Effector CD8-positive, alpha-beta T cell (primary cell): Measurements from ENCODE around the gene ZNF57.
"Not testable (repeated sequence)": the region's sequence is repeated elsewhere in the genome, so short reads cannot be mapped to it uniquely, and the experiment has no call there.

Source experiments
- DNase-seq: peaks from one replicate; lab custom pipeline; 2025; lab: John Stamatoyannopoulos, UW

Gene ZNF57

DNA sequence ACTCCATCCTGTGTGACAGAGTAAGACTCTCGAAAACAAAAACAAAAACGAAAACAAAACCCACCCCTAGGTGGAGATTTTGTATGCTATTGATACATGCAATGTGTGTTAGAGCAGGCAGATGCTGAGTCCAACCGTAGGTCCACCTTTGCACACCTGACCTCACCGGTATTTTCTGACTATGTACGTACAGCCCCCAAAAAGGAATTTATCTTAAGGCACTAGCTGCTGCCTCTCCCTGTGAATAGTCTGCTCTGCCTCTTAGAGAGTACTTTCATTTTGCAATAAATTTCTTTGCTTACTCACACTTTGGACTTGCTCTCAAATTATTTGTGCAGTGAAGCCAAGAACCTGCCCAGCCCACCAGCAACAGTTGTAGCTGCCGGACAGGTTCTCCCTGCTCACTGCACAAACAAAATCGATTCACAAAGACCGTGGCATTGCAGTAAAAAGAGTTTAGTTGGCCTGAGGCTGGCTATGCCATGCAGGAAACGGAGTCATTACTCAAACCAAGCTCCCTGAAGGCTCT is 52.3 kb downstream of the ZNF57 start:
- no peak for DNase-seq

DNA sequence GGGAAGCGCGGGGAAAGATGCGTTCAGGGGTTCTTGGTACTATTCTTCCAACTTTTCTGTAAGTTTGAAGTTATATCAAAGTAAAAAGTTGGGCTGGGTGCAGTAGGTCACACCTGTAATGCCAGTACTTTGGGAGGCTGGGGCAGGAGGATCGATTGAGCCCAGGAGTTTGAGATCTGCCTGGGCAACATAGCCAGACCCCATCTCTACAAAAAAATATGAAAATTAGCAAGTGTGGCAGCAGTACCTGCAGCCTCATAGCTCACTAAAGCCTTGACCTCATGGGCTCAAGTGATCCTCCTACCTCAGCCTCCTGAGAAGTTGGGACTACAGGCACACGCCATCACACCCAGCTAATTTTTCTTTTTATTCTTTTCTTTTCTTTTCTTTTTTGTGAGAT is 56.4 kb downstream of the ZNF57 start:
- no peak for DNase-seq

DNA sequence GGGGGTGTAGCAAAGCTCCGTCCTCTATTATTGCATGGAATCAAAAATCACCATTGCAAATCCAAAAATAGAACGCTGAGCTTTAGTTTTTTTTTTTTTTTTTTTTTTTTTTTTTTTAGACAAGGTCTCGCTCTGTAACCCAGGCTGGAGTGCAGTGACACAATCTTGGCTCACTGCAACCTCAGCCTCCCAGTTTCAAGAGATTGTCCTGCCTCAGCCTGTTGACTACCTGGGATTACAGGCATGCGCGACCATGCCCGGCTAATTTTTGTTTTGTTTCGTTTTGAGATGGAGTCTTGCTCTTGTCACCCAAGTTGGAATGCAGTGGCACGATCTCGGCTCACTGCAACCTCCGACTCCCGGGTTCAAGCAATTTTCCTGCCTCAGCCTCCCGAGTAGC is 59.4 kb downstream of the ZNF57 start:
- no peak for DNase-seq

DNA sequence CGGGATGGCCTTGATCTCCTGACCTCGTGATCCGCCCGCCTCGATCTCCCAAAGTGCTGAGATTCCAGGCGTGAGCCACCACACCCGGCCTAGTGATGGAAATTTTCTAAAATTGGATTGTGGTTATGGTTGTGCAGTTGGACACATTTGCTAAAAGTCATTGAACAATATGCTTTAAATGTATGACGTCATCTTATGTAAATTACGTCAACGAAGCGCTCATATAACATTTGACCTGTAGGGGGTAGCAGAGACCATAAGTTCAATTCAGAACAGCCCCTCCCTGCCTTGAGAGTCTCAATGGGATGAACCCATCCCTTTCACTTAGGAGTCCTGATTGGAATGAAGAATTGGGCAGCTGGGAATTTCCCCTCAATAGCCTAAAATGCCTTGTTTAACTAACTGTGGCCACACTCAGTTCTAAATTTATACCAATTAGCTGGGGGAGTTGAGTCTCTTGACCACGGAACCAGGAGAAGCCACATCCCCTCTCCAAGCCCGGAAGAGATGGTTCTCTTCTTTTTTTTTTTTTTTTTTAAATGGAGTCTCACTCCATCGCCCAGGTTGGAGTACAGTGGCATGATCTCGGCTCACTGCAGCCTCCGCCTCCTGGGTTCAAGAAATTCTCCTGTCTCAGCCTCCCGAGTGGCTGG is 61.4 kb downstream of the ZNF57 start:
- peak; percentile 33 for DNase-seq

DNA sequence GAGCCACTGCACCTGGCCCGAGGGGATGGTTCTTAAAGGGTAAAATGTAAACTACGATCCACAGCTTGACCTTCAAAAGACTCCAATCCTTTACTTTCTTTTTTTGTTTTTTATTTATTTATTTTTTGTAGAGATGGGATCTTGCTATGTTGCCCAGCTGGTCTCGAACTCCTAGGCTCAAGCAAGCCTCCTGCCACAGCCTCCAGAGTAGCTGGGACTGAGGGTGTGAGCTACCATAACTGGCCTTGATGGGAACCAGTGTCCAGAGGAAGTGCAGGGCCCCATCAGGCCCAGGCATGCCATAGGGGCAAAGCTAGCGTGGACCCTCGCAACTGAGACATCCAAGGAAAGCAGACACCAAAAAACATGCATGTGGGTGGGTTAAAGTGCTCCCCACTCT is 62.4 kb downstream of the ZNF57 start:
- no peak for DNase-seq

DNA sequence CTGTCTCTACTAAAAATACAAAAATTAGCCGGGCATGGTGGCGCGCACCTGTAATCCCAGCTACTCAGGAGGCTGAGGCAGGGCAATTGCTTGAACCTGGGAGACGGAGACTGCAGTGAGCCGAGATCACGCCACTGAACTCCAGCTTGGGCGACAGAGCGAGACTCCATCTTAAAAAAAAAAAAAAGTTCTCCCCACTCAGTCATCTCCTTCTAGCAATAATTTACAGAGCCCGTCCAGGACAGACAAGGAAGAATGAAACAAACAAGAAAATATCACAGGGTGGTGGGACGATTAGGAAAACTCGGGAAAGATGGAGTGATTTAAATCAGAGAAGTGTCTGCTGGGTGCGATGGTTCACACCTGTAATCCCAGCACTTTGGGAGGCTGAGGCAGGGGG is 62.9 kb downstream of the ZNF57 start:
- not testable (repeated sequence) for DNase-seq

DNA sequence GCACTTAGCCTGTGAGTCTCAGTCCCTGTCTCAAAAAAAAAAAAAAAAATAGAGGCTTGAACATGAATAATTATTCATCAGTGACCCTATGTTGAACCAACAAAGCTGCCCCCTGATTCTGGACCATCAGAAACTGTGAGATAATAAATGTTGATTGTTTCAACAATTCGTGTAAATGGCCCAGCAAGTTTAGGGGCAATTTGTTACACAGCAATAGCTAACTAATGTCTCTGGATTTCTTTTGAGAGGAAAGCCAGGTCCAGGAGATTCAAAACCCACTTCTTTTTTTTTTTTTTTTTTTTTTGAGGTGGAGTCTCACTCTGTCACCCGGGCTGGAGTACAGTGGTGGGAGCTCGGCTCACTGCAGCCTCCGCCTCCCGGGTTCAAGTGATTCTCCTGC is 64.1 kb downstream of the ZNF57 start:
- no peak for DNase-seq

DNA sequence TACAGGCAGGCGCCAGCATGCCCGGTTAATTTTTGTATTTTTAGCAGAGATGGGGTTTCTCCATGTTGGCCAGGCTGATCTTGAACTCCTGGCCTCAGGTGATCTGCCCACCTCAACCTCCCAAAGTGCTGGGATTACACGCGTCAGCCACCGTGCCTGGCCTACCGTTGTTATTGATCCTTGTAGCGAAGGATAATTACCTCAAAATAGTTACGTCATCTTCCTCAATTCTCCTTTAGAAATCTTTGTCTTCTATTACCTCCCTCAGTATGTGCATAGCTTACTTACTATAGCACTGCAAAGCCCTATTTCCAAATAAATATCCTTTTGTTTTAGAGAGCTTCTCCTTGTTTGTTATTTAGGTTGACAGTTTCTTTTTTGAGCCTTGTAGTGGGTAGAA is 67.2 kb downstream of the ZNF57 start:
- DNase-seq: no peak
